ENCODE measurements around the gene SPATA31D1. TPM values are rescaled to one million over a fixed set of nuclear protein-coding genes. Genes with fewer than 3 reads are reported as not detected.
A peak's percentile ranks its signal among the peaks of the same experiment; 100 is the strongest.

Gene SPATA31D1
- total RNA-seq, 1 experiment from 2014 or later, result not detected

DNA sequence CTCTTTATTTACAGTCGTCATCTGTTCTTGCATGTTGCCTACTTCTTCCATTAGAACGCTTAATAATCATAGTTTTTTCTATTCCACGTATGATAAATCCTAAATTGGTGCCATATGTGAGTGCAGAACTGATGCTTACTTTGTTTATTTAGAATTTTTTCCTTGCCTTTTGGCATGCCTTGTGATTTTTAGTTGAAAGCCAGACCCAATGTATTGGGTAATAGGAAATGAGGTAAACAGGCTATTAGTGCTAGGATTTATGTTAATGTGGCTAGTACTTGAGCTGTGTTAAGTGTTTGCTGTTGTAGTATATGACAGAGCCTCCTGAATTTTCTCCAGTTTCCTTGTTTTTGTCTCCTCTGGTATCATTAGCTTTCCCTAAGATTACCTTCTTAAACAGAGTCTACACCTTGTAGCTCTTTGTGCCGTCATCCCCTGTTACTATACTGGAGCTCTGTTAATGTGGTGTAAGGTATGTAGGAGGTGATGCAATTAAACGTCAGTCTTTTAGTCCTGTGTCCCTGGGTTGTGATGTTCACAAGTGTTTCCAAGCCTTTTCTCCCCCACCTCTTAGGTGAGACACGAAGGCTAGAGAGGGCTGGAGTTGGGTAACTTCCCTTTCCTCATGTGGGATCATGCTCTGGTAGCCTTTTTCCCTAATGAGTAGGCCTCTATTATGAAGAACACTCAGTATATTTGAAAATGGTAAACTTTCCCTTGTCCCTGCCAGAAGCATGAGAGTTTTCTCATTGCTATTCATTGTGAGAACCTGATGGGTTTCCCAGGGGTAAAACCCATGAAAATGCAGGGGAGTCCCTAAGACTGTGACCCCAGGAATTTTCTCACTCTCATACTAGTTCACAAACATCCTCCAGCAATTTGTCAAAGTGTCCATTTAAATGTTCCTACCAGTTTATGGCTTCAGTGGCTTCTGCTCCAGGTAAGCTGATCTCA is 24.1 kb upstream of the SPATA31D1 start:
- no peaks in the 10 kb centered on the region for H3K4me1 Mint-ChIP-seq (ENCODE audit: insufficient read depth, unreplicated experiment)
- H3K27ac Mint-ChIP-seq (ENCODE audit: low read depth, unreplicated experiment), result no peak overlapping the region
- no peak overlapping the region for H3K4me3 Mint-ChIP-seq (ENCODE audit: unreplicated experiment)
- CTCF ChIA-PET, result no interaction called here
- H3K9me3 Mint-ChIP-seq (ENCODE audit: unreplicated experiment), result no peaks in the 10 kb centered on the region
- DNase-seq (ENCODE audit: unreplicated experiment), result peak; percentile 13
- BruUV-seq (replicated peaks), result no TSS peak
- TF ChIP-seq, protein P1, sequence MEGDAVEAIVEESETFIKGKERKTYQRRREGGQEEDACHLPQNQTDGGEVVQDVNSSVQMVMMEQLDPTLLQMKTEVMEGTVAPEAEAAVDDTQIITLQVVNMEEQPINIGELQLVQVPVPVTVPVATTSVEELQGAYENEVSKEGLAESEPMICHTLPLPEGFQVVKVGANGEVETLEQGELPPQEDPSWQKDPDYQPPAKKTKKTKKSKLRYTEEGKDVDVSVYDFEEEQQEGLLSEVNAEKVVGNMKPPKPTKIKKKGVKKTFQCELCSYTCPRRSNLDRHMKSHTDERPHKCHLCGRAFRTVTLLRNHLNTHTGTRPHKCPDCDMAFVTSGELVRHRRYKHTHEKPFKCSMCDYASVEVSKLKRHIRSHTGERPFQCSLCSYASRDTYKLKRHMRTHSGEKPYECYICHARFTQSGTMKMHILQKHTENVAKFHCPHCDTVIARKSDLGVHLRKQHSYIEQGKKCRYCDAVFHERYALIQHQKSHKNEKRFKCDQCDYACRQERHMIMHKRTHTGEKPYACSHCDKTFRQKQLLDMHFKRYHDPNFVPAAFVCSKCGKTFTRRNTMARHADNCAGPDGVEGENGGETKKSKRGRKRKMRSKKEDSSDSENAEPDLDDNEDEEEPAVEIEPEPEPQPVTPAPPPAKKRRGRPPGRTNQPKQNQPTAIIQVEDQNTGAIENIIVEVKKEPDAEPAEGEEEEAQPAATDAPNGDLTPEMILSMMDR (IDR thresholded peaks at IDR 0.05; ENCODE audit: unreplicated experiment), result no peak
- POLR2A ChIA-PET, result no interaction called here
- intact Hi-C loops (cut with micrococcal nuclease), result no loop called here
- H3K27me3 Mint-ChIP-seq (ENCODE audit: insufficient read depth, unreplicated experiment), result no peaks in the 10 kb centered on the region
- H3K36me3 Mint-ChIP-seq (ENCODE audit: insufficient read depth, unreplicated experiment), result no peaks in the 10 kb centered on the region

DNA sequence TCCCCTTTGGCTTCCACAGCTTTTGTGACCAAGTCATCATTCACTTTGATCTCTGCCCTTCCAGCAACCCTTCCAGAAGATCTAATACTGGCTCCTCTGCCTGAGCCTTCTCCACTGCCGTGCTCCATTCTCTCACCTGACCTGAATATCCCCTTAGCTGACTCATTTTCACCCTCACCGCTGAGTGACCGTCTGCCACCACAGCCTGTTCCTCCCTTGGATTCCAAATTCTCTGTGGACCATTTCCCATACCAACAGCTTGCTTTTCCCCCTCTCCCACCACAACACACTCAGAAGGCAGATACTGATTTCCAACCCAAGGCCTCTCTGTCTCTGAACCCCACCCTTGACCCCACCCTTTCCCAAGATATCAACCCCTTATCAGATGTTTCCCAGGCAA is 20.5 kb upstream of the SPATA31D1 start:
- Mint-ChIP-seq H3K36me3 (ENCODE audit: insufficient read depth, unreplicated experiment) (no peaks in the 10 kb centered on the region), H3K27me3 (ENCODE audit: insufficient read depth, unreplicated experiment) (no peaks in the 10 kb centered on the region), H3K9me3 (ENCODE audit: unreplicated experiment) (peaks cover 10% of the 10 kb centered on the region), H3K4me1 (ENCODE audit: insufficient read depth, unreplicated experiment) (no peaks in the 10 kb centered on the region), H3K4me3 (ENCODE audit: unreplicated experiment) (no peak overlapping the region), H3K27ac (ENCODE audit: low read depth, unreplicated experiment) (no peak overlapping the region)
- TF ChIP-seq, protein P1 (IDR thresholded peaks at IDR 0.05; ENCODE audit: unreplicated experiment), result no peak
- ChIA-PET CTCF (no interaction called here), POLR2A (no interaction called here)
- no TSS peak for BruUV-seq (replicated peaks)
- no peak for DNase-seq (ENCODE audit: unreplicated experiment)
- intact Hi-C loops (cut with micrococcal nuclease), result no loop called here

DNA sequence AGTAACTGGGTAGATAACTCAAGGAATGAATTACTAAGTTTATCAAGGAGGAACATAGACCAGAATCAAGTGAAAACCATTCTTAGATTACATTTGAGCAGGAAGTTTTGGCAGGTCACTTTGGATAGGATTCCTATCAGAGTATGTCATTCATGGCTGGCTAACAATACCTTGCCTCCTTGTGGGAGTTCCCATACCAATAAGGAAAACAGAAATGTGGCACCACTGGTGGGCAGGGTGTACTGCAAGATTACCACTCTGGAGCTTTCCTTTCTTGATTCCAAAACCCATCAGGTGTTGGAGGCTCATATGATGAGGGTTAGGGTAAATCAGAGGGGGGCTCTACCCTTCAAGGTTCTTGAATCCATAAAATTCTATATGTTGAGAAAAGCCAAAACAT is 18.6 kb upstream of the SPATA31D1 start:
- TF ChIP-seq, protein P1 (IDR thresholded peaks at IDR 0.05; ENCODE audit: unreplicated experiment), result no peak
- no peak overlapping the region for H3K4me3 Mint-ChIP-seq (ENCODE audit: unreplicated experiment)
- H3K36me3 Mint-ChIP-seq (ENCODE audit: insufficient read depth, unreplicated experiment), result no peaks in the 10 kb centered on the region
- intact Hi-C loops (cut with micrococcal nuclease), result no loop called here
- H3K27ac Mint-ChIP-seq (ENCODE audit: low read depth, unreplicated experiment), result no peak overlapping the region
- BruUV-seq (replicated peaks), result no TSS peak
- no peaks in the 10 kb centered on the region for H3K4me1 Mint-ChIP-seq (ENCODE audit: insufficient read depth, unreplicated experiment)
- H3K27me3 Mint-ChIP-seq (ENCODE audit: insufficient read depth, unreplicated experiment), result no peaks in the 10 kb centered on the region
- CTCF ChIA-PET, result interaction anchor here (0.6 to 0.7 kb wide), 2 partner anchors 649 to 897 kb away, joined by 3 read pairs; no protein-coding TSS in a partner anchor
- no peak for DNase-seq (ENCODE audit: unreplicated experiment)
- H3K9me3 Mint-ChIP-seq (ENCODE audit: unreplicated experiment), result peaks cover 10% of the 10 kb centered on the region
- POLR2A ChIA-PET, result no interaction called here

DNA sequence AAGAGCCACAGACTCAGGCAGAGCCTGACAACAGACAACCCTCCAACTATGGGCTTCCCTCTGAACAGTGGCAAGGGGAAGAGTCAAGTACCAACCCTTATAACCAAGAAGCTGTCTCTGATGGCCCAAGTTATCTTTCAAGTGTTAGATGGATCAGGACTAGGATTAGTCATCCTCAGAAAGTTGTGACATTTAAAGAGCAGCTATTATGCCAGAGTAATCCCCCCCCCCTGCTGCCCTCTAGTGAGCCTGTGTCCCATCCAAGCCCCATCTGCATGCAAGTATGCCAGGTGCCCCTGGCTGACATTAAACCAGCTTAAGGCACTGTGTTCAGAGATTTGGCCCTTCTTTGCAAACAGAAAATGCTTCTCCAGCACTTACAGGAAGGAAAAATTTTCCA is 16.8 kb upstream of the SPATA31D1 start:
- no TSS peak for BruUV-seq (replicated peaks)
- intact Hi-C loops (cut with micrococcal nuclease), result no loop called here
- ChIA-PET CTCF (interaction anchor here (0.7 kb wide), 1 partner anchor 296 kb away, joined by 3 read pairs; no protein-coding TSS in a partner anchor), POLR2A (interaction anchor here (1.1 kb wide), 1 partner anchor 11 kb away, joined by 3 read pairs; no protein-coding TSS in a partner anchor)
- no peak overlapping the region for H3K27ac Mint-ChIP-seq (ENCODE audit: low read depth, unreplicated experiment)
- no peaks in the 10 kb centered on the region for H3K36me3 Mint-ChIP-seq (ENCODE audit: insufficient read depth, unreplicated experiment)
- no peaks in the 10 kb centered on the region for H3K27me3 Mint-ChIP-seq (ENCODE audit: insufficient read depth, unreplicated experiment)
- H3K4me3 Mint-ChIP-seq (ENCODE audit: unreplicated experiment), result no peak overlapping the region
- peaks cover 10% of the 10 kb centered on the region for H3K9me3 Mint-ChIP-seq (ENCODE audit: unreplicated experiment)
- TF ChIP-seq, protein P1 (IDR thresholded peaks at IDR 0.05; ENCODE audit: unreplicated experiment), result no peak
- H3K4me1 Mint-ChIP-seq (ENCODE audit: insufficient read depth, unreplicated experiment), result no peaks in the 10 kb centered on the region
- no peak for DNase-seq (ENCODE audit: unreplicated experiment)

Data from MCF 10A (cell line).